Measurements from ENCODE around the gene SPINK2. TPM values are rescaled to one million over a fixed set of nuclear protein-coding genes. Genes with fewer than 3 reads are reported as not detected.

SPINK2 gene
- polyA plus RNA-seq, 1 of the 3 experiments (the other 2 are of a cell fraction): not detected

GRCh38 chr4:56856656-56857055, 35.2 kb upstream of the SPINK2 start (continued):
- TF ChIP-seq USF2 (IDR thresholded peaks at IDR 0.05; ENCODE audit: borderline replicate concordance, low read depth, low read length): no peak
- no peak for TF ChIP-seq TEAD4 (IDR thresholded peaks at IDR 0.05; ENCODE audit: borderline replicate concordance, insufficient read depth)
- no peak for TF ChIP-seq ZBTB33 (IDR thresholded peaks at IDR 0.05; ENCODE audit: borderline replicate concordance, low read depth)
- TF ChIP-seq FOSL2 (IDR thresholded peaks at IDR 0.05; ENCODE audit: borderline replicate concordance, low read depth): no peak
- TF ChIP-seq FOXM1 (IDR thresholded peaks at IDR 0.05; ENCODE audit: low read depth): no peak
- no peak for TF ChIP-seq EZH2phosphoT487 (IDR thresholded peaks at IDR 0.05; ENCODE audit: borderline replicate concordance, low read depth)
- no peak for TF ChIP-seq YY1 (IDR thresholded peaks at IDR 0.05; ENCODE audit: low read depth)
- TF ChIP-seq GATA2 (CRISPR knock-in tag; IDR thresholded peaks at IDR 0.05): no peak

GRCh38 chr4:56850910-56851309, 29.4 kb upstream of the SPINK2 start:
- WGBS (ENCODE audit: low lambda C conversion rate): 0% methylated on average over 1 of the region's 1 CpG
- no peaks in the 10 kb centered on the region; the same call in 1 of the 2 replicates for H3K9me3 ChIP-seq
- no peak overlapping the region for H3K9ac ChIP-seq
- TF ChIP-seq ELF1 (IDR thresholded peaks at IDR 0.05) (no peak), SMC3 (IDR thresholded peaks at IDR 0.05; ENCODE audit: low read depth, low read length) (no peak), YY1 (IDR thresholded peaks at IDR 0.05; ENCODE audit: low read depth) (no peak), EP300 (IDR thresholded peaks at IDR 0.05; ENCODE audit: borderline replicate concordance in 1 of 2, low read depth in 1 of 2, low read length in 1 of 2) (no peak), MAX (IDR thresholded peaks at IDR 0.05; ENCODE audit: low read depth) (no peak), TCF12 (IDR thresholded peaks at IDR 0.05) (no peak), REST (IDR thresholded peaks at IDR 0.05; ENCODE audit: low read depth, low read length) (no peak), MXI1 (IDR thresholded peaks at IDR 0.05; ENCODE audit: low read depth, low read length) (no peak), NFIC (IDR thresholded peaks at IDR 0.05; ENCODE audit: borderline replicate concordance) (no peak), JUND (IDR thresholded peaks at IDR 0.05) (no peak), RXRA (IDR thresholded peaks at IDR 0.05; ENCODE audit: borderline replicate concordance, low read depth) (no peak), FOSL2 (IDR thresholded peaks at IDR 0.05; ENCODE audit: borderline replicate concordance, low read depth) (no peak), GATA2 (CRISPR knock-in tag; IDR thresholded peaks at IDR 0.05) (no peak), USF2 (IDR thresholded peaks at IDR 0.05; ENCODE audit: borderline replicate concordance, low read depth, low read length) (no peak), SIN3A (IDR thresholded peaks at IDR 0.05; ENCODE audit: borderline replicate concordance, low read depth, low read length) (no peak), GABPA (IDR thresholded peaks at IDR 0.05; ENCODE audit: low read depth) (no peak), CTCF (IDR thresholded peaks at IDR 0.05) (no peak), CHD2 (IDR thresholded peaks at IDR 0.05; ENCODE audit: low read length, partially characterized antibody) (no peak), TAF1 (IDR thresholded peaks at IDR 0.05; ENCODE audit: borderline replicate concordance, low read depth, low read length) (no peak), FOXM1 (IDR thresholded peaks at IDR 0.05; ENCODE audit: low read depth) (no peak)
- H3K36me3 ChIP-seq (replicated peaks in 1 of 2; ENCODE audit: control insufficient read depth in 1 of 2, insufficient read depth in 2 of 2, low read length in 1 of 2): no peaks in the 10 kb centered on the region
- no peak overlapping the region for H3K4me2 ChIP-seq
- no peak for DNase-seq
- ChIA-PET POLR2A (no interaction called here), CTCF (interaction anchor here (2.6 kb wide), 1 partner anchor 14 kb away, joined by 9 read pairs; no protein-coding TSS in a partner anchor)
- no peaks in the 10 kb centered on the region for H4K20me1 ChIP-seq (ENCODE audit: insufficient read depth)
- H3K9me2 ChIP-seq: no peaks in the 10 kb centered on the region
- no peaks in the 10 kb centered on the region for H3K4me1 ChIP-seq (ENCODE audit: control insufficient read depth in 1 of 2, insufficient read depth in 2 of 2, low read depth in 1 of 2, low read length in 1 of 2)
- H2AFZ ChIP-seq (ENCODE audit: low read depth): no peak overlapping the region
- no peaks in the 10 kb centered on the region for H3K79me2 ChIP-seq (ENCODE audit: insufficient read depth)
- no peaks in the 10 kb centered on the region for H3K27me3 ChIP-seq (ENCODE audit: insufficient read depth)
- no peak overlapping the region for H3K4me3 ChIP-seq (ENCODE audit: low read depth in 2 of 2, low read length in 1 of 2)
- no peak overlapping the region for H3K27ac ChIP-seq (ENCODE audit: low read depth in 2 of 2, low read length in 1 of 2)
- no peaks in the 10 kb centered on the region for H3F3A ChIP-seq (replicated peaks; ENCODE audit: insufficient read depth)
